Mucosa of descending colon (tissue), 3 donors: ENCODE measurements around the gene HOXC6. TPM values are rescaled to one million over a fixed set of nuclear protein-coding genes. Genes with fewer than 3 reads are reported as not detected.

Source experiments
- ATAC-seq: fragments of 200-7000 bp; cut with Tn5 transposase; one replicate; pipeline ENCODE4 v1.9.1; 2020; ENCODE audit warnings: mild to moderate bottlenecking, moderate library complexity
- DNase-seq, 3 donors: peaks; one replicate each; pipeline ENCODE4 v3.0.0-alpha.2; 2020
- H3K36me3 ChIP-seq: fragments of 200-600 bp; one replicate; pipeline ENCODE4 v1.8.0; 2021; ENCODE audit warnings: low read depth, mild to moderate bottlenecking
- H3K4me1 ChIP-seq: fragments of 200-600 bp; one replicate; pipeline ENCODE4 v1.8.0; 2021; ENCODE audit warnings: low read depth, mild to moderate bottlenecking
- H3K4me3 ChIP-seq: fragments of 200-600 bp; one replicate; pipeline ENCODE4 v1.8.0; 2021; ENCODE audit warnings: mild to moderate bottlenecking
- H3K9me3 ChIP-seq: fragments of 200-600 bp; one replicate; pipeline ENCODE4 v1.8.0; 2021; ENCODE audit warnings: mild to moderate bottlenecking
- intact Hi-C, 2 donors: fragments of 100-400 bp; cut with DNase I in 1 of 2; cut with micrococcal nuclease in 1 of 2; formaldehyde crosslinking; loops; one replicate each; pipeline versions ENCODE4 v1.11.0 to v1.11.1; 2022; cut with DNase I, micrococcal nuclease
- total RNA-seq, 3 donors: library from RNA; stranded (reverse); fragmentation: NEBNext Ultra II Directional in 2 of 3; extraction: Animal tissue kit (Norgen Biotek cat#: 25700) in 2 of 3; gene quantifications; one replicate each; pipeline versions ENCODE4 v1.2.1 to v1.2.4, GENCODE V29; 2021 to 2023
- TF ChIP-seq, protein P1 (sequence below): fragments of 200-600 bp; IDR thresholded peaks from one replicate; pipeline ENCODE4 v1.8.0; 2022; ENCODE audit warnings: antibody characterized with exemption, mild to moderate bottlenecking
- donor health status: DM: no; HTN: no; CAD: no; lungs with moderate emphysema.
- donor health status: DM: no; HTN: no; CAD: no.
- donor health status: DM: no; HTN: yes; CAD: no.

The HOXC6 gene
- total RNA-seq, 3 donors from 2014 or later = 0.22 to 0.32 TPM; not detected in 1

DNA sequence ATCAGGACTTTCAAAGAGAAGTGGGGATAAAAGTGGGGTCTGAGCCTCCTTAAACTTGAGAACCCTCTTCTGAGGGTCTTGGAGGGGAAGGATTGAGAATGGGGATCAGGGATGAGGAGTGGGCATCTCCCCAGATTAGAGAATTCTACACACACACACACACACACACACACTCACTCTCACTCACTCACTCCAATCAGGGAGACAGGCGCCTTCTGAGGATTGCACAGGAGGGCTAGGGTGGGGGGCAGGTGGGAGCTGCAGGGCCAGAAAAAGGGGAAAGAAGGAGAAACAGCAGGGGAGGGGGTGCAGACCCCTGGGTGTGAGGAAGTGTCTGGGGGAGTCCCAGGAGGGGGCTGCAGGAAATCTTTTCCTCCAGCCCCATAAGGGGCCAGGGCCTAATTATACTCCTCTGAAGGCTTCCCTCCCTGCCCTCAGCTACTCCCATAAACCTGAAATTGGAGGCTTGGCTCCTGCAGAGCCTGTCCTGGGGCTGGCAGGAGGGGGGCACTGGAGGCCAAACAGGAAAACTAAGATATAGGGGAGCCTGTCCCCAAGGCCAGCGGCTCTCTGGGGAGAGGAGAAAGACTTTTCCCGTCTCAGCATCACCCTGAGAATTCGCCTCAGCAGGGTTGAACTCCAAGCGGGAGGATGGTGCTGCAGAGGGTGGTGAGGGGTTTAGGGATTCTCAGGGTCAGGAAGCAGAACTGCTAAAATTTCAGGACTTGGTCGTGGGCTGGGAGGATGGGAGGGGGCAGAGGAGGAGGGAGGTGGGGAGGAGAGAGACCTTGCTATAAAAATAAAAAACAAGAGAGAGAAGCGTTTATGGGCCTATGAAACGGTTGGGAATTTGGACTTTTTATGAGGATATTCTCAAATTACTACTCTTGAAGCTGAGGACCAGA lies 26.7 kb upstream of the HOXC6 start:
- Histone ChIP-seq H3K4me3 (no peak overlapping the region), H3K36me3 (no peaks in the 10 kb centered on the region), H3K4me1 (peaks cover 9% of the 10 kb centered on the region), H3K9me3 (no peaks in the 10 kb centered on the region)
- intact Hi-C loops = no loop called here
- ATAC-seq (no peak), DNase-seq (no peak)
- TF ChIP-seq, protein P1, sequence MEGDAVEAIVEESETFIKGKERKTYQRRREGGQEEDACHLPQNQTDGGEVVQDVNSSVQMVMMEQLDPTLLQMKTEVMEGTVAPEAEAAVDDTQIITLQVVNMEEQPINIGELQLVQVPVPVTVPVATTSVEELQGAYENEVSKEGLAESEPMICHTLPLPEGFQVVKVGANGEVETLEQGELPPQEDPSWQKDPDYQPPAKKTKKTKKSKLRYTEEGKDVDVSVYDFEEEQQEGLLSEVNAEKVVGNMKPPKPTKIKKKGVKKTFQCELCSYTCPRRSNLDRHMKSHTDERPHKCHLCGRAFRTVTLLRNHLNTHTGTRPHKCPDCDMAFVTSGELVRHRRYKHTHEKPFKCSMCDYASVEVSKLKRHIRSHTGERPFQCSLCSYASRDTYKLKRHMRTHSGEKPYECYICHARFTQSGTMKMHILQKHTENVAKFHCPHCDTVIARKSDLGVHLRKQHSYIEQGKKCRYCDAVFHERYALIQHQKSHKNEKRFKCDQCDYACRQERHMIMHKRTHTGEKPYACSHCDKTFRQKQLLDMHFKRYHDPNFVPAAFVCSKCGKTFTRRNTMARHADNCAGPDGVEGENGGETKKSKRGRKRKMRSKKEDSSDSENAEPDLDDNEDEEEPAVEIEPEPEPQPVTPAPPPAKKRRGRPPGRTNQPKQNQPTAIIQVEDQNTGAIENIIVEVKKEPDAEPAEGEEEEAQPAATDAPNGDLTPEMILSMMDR = no peak

DNA sequence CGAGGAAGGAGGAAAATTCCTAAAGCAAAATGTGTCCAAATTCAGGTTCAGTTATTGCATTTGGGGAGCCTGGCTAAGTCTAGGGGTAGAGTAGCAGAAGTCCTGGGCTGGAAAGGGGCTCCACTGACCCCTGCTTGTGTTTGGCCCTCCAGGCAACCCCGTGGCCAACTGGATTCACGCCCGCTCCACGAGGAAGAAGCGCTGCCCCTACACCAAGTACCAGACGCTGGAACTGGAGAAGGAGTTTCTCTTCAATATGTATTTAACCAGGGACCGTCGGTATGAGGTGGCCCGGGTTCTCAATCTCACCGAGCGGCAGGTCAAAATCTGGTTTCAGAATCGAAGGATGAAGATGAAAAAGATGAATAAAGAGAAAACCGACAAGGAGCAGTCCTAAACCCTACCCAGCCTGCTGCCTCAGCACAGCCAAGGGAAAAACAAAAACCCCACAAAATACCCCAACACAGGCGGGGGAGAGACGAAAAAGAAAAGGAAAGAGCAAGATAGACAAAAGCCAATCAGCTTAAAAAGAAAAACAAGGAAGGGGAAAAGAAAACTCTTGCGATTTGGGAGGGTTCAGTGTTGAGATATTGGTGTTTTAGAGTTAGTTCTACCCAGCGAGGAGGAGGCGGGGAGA lies 25.8 kb upstream of the HOXC6 start:
- no peak overlapping the region for H3K4me3 ChIP-seq
- DNase-seq = peak in 1 of 3 donors; percentile 13
- H3K9me3 ChIP-seq = no peaks in the 10 kb centered on the region
- no peaks in the 10 kb centered on the region for H3K36me3 ChIP-seq
- ATAC-seq = no peak
- peaks cover 9% of the 10 kb centered on the region for H3K4me1 ChIP-seq
- TF ChIP-seq, protein P1 = no peak
- intact Hi-C loops = no loop called here

- no peaks in the 10 kb centered on the region for H3K36me3 ChIP-seq
- TF ChIP-seq, protein P1 = no peak
- ATAC-seq (no peak), DNase-seq (peak in 1 of 3 donors; percentile 15)
- intact Hi-C loops = no loop called here
- H3K4me1 ChIP-seq = peaks cover 9% of the 10 kb centered on the region
- no peaks in the 10 kb centered on the region for H3K9me3 ChIP-seq
- no peak overlapping the region for H3K4me3 ChIP-seq
Observed at GRCh38 chr12:54002915-54003389, 25.3 kb upstream of the HOXC6 start.

DNA sequence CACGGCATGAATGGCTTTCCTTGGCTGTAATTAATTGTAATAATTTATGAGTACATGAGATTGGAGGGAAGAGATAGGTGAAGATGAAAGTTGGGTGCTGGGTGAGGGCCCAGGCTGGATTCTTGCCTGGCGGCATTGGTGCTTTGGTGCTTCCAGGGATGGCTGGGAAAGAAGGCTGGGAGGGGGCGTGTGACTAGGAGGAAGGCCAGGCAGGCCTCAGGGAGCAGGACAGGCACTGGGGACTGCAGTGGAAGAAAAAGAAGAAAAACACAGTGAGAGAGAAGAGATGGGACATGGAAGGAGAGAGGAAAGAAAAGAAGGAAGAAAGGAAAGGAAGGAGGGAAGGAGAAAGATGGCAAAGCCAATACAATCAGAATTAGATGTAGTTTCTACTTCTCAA lies 24.6 kb upstream of the HOXC6 start:
- H3K4me3 ChIP-seq = no peak overlapping the region
- no peak for ATAC-seq
- peaks cover 9% of the 10 kb centered on the region for H3K4me1 ChIP-seq
- peak in 1 of 3 donors; percentile 18 for DNase-seq
- TF ChIP-seq, protein P1 = no peak
- H3K9me3 ChIP-seq = no peaks in the 10 kb centered on the region
- H3K36me3 ChIP-seq = no peaks in the 10 kb centered on the region
- intact Hi-C loops = no loop called here

DNA sequence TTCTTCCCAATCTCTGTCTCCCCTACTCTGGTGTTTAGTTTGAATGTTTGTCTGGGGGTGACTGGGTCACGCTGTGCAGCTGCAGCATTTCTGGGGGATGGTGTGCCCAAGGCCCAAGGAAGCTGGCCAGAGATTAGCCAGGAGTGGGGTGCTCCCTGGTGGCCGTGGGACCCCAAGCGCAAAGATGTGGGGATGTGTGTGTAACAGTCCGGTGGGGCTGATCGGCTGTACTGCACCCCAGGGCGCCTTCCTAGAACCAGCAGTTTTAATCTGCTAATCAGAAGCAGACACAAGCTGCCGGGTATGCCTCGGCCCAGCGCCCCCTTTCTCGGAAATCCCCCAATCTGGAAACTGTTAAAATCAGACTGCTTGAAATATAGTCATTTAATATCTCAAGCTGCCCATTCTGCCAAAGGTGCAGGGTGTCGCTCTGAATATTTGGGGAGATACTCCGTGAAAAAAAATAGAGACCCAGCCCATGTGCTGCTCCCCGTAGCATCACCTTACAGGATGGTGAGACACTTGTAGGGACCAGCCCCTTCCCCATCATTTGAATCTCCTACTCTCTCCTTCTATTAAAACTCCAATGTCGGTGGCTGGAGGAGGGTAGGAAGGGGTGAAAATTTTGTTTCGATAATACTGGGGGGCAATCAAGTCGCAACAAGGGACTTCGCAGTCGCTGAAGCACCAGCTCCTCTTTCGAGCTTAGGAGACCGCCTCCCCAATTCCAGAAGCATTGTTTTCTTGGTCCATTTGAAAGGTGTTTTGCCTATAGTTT lies 24.0 kb upstream of the HOXC6 start:
- peak in 1 of 3 donors; percentile 39 for DNase-seq
- no peak for ATAC-seq
- intact Hi-C loops = no loop called here
- Histone ChIP-seq H3K4me3 (no peak overlapping the region), H3K36me3 (no peaks in the 10 kb centered on the region), H3K4me1 (peaks cover 12% of the 10 kb centered on the region), H3K9me3 (no peaks in the 10 kb centered on the region)
- TF ChIP-seq, protein P1 = no peak
